T-helper 9 cell (primary cell): Measurements from ENCODE around the gene ZDHHC8.

Experiments used
- DNase-seq: peaks from one replicate; pipeline ENCODE4 v3.0.0-alpha.2; 2020

Gene ZDHHC8

GRCh38 chr22:20182365-20182764 lies 50.8 kb downstream of the ZDHHC8 start:
- DNase-seq: no peak

- no peak for DNase-seq
Observed at GRCh38 chr22:20183101-20183500, 51.5 kb downstream of the ZDHHC8 start.

GRCh38 chr22:20183823-20184222 lies 52.2 kb downstream of the ZDHHC8 start:
- no peak for DNase-seq

GRCh38 chr22:20184501-20185165 lies 53.0 kb downstream of the ZDHHC8 start:
- DNase-seq: no peak

- no peak for DNase-seq
Observed at GRCh38 chr22:20185750-20186149, 54.1 kb downstream of the ZDHHC8 start.

- no peak for DNase-seq
Observed at GRCh38 chr22:20186183-20186870, 54.7 kb downstream of the ZDHHC8 start.

- DNase-seq: no peak
Observed at GRCh38 chr22:20186871-20187546, 55.4 kb downstream of the ZDHHC8 start.

- DNase-seq: no peak
Observed at GRCh38 chr22:20187777-20188566, 56.4 kb downstream of the ZDHHC8 start.

- DNase-seq: no peak
Observed at GRCh38 chr22:20188567-20188877, 56.9 kb downstream of the ZDHHC8 start.

- DNase-seq: no peak
Observed at GRCh38 chr22:20191000-20191515, 59.5 kb downstream of the ZDHHC8 start.

- DNase-seq: no peak
Observed at GRCh38 chr22:20191803-20192202, 60.2 kb downstream of the ZDHHC8 start.

GRCh38 chr22:20192293-20192971 lies 60.8 kb downstream of the ZDHHC8 start:
- DNase-seq: no peak

- DNase-seq: no peak
Observed at GRCh38 chr22:20192972-20193760, 61.6 kb downstream of the ZDHHC8 start.

GRCh38 chr22:20193761-20194494 lies 62.3 kb downstream of the ZDHHC8 start:
- DNase-seq: no peak

- DNase-seq: no peak
Observed at GRCh38 chr22:20194681-20195593, 63.3 kb downstream of the ZDHHC8 start.

- DNase-seq: no peak
Observed at GRCh38 chr22:20196094-20196842, 64.7 kb downstream of the ZDHHC8 start.
